SU-DHL-6 (cell line): ENCODE measurements around the gene KIAA0825.

Experiments
- H2AFZ ChIP-seq: fragments of 200-600 bp; sonication (generic); 2 replicates; pipeline ENCODE4 v1.6.1; 2014; ENCODE audit warnings: low read depth, mild to moderate bottlenecking, moderate library complexity, mixed read lengths, antibody characterized with exemption, low read length; ENCODE audit not compliant: severe bottlenecking
- H3F3A ChIP-seq: fragments of 200-600 bp; shearing (Covaris generic); 2 replicates; pipeline ENCODE4 v1.6.0; 2016; ENCODE audit warnings: antibody characterized with exemption, mild to moderate bottlenecking; ENCODE audit not compliant: insufficient read depth
- H3K27ac ChIP-seq: fragments of 200-600 bp; sonication (generic); 2 replicates; pipeline ENCODE4 v1.5.1; 2016; ENCODE audit warnings: low read depth, mild to moderate bottlenecking, low read length, moderate library complexity, mixed read lengths
- H3K27me3 ChIP-seq: fragments of 200-600 bp; sonication (generic), shearing (Covaris generic); 2 replicates; pipeline ENCODE4 v1.6.0; 2014; ENCODE audit warnings: mild to moderate bottlenecking, low read length
- H3K36me3 ChIP-seq: fragments of 200-600 bp; sonication (generic); 2 replicates; pipeline ENCODE4 v1.6.1; 2014; ENCODE audit warnings: mild to moderate bottlenecking, low read length, mixed read lengths
- H3K4me2 ChIP-seq: fragments of 300-600, 200-600 bp; shearing (Covaris generic), sonication (generic); 2 replicates; pipeline ENCODE4 v1.6.0; 2014; ENCODE audit warnings: low read length, low read depth, mild to moderate bottlenecking; ENCODE audit not compliant: poor library complexity, severe bottlenecking
- H3K4me3 ChIP-seq: fragments of 200-600 bp; sonication (generic); 2 replicates; pipeline ENCODE4 v1.5.1; 2014; ENCODE audit warnings: antibody characterized with exemption, low read length, mild to moderate bottlenecking, mixed read lengths; ENCODE audit not compliant: insufficient read depth, poor library complexity, severe bottlenecking
- H3K79me2 ChIP-seq: fragments of 200-600 bp; sonication (generic); 2 replicates; pipeline ENCODE4 v1.6.1; 2014; ENCODE audit warnings: mild to moderate bottlenecking, low read length, moderate library complexity; ENCODE audit not compliant: insufficient read depth
- H3K9ac ChIP-seq: fragments of 200-600 bp; sonication (generic); 2 replicates; pipeline ENCODE4 v1.7.0; 2014; ENCODE audit warnings: mild to moderate bottlenecking, low read length
- H3K9me2 ChIP-seq: fragments of 200-600 bp; sonication (generic); replicated peaks from 2 replicates; pipeline ENCODE4 v1.6.1; 2014; ENCODE audit warnings: low read length; ENCODE audit not compliant: insufficient read depth
- H3K9me3 ChIP-seq: fragments of 200-600 bp; sonication (generic); 2 replicates; pipeline ENCODE4 v1.6.1; 2014; ENCODE audit warnings: low read length, mixed read lengths; ENCODE audit not compliant: insufficient read depth
- H4K20me1 ChIP-seq: fragments of 200-600 bp; sonication (generic); 2 replicates; pipeline ENCODE4 v1.6.1; 2014; ENCODE audit warnings: low read depth, mild to moderate bottlenecking, antibody characterized with exemption, low read length, moderate library complexity, mixed read lengths
- EZH2phosphoT487 ChIP-seq: fragments of 200-600 bp; sonication (generic), shearing (Covaris generic); conservative IDR thresholded peaks from 2 replicates; pipeline ENCODE4 v1.6.1; 2018; ENCODE audit warnings: mild to moderate bottlenecking, antibody characterized with exemption, low read length, moderate library complexity, mixed read lengths
- TF ChIP-seq, protein P1 (sequence below): fragments of 200-600 bp; sonication (generic); IDR thresholded peaks from one replicate; pipeline ENCODE4 v1.5.1; 2017; ENCODE audit warnings: antibody characterized with exemption, mild to moderate bottlenecking, low read length, moderate library complexity; ENCODE audit not compliant: insufficient read depth, poor library complexity, severe bottlenecking

KIAA0825 gene

DNA sequence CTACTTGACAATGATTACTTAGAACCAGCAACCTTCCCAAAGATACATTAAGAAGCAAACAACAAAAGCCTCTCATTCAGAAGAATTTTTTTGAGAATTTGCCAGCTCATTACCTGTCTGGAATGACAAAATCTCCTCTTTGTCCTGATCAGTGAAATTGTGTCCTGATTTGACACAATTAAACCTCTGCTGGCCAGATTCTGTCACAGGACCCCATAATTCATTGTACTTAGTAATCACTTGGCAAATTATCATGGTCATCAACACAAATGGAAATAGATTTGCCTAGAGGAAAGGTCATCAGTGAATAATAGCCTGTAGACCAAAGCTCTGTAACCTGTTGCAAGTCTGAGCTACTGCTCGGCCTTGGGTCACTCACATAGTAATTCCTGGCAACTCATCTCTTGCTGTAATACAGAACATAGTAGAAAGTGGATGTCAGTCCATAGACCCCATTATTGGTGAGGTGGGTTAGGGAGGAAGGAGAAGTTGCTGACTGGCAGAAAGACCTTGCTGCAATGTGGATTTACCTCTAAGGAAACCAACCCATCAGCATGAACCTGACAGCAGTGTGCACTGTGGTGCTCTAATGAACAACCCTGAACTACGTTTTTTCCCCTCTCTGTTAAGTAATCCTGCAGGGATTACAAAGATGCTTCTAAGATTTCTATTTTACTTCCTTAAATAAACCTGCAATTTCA lies 370.1 kb downstream of the KIAA0825 start:
- H3K36me3 ChIP-seq = no peaks in the 10 kb centered on the region
- H3K4me2 ChIP-seq = no peak overlapping the region
- no peaks in the 10 kb centered on the region for H3F3A ChIP-seq
- no peaks in the 10 kb centered on the region for H3K27me3 ChIP-seq
- H3K9ac ChIP-seq = no peak overlapping the region
- no peak overlapping the region for H3K27ac ChIP-seq
- no peak overlapping the region for H2AFZ ChIP-seq
- H4K20me1 ChIP-seq = no peaks in the 10 kb centered on the region
- no peaks in the 10 kb centered on the region for H3K79me2 ChIP-seq
- no peaks in the 10 kb centered on the region for H3K9me2 ChIP-seq
- no peaks in the 10 kb centered on the region for H3K9me3 ChIP-seq
- H3K4me3 ChIP-seq = no peak overlapping the region
- TF ChIP-seq, protein P1, sequence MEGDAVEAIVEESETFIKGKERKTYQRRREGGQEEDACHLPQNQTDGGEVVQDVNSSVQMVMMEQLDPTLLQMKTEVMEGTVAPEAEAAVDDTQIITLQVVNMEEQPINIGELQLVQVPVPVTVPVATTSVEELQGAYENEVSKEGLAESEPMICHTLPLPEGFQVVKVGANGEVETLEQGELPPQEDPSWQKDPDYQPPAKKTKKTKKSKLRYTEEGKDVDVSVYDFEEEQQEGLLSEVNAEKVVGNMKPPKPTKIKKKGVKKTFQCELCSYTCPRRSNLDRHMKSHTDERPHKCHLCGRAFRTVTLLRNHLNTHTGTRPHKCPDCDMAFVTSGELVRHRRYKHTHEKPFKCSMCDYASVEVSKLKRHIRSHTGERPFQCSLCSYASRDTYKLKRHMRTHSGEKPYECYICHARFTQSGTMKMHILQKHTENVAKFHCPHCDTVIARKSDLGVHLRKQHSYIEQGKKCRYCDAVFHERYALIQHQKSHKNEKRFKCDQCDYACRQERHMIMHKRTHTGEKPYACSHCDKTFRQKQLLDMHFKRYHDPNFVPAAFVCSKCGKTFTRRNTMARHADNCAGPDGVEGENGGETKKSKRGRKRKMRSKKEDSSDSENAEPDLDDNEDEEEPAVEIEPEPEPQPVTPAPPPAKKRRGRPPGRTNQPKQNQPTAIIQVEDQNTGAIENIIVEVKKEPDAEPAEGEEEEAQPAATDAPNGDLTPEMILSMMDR = no peak
- no peak for TF ChIP-seq EZH2phosphoT487

- Histone ChIP-seq H3K4me2 (no peak overlapping the region), H3K9me3 (no peaks in the 10 kb centered on the region), H3K36me3 (no peaks in the 10 kb centered on the region), H3K27ac (no peak overlapping the region), H3F3A (no peaks in the 10 kb centered on the region), H3K9ac (no peak overlapping the region), H3K79me2 (no peaks in the 10 kb centered on the region), H4K20me1 (no peaks in the 10 kb centered on the region), H2AFZ (no peak overlapping the region), H3K27me3 (no peaks in the 10 kb centered on the region), H3K4me3 (no peak overlapping the region), H3K9me2 (no peaks in the 10 kb centered on the region)
- no peak for TF ChIP-seq EZH2phosphoT487
- TF ChIP-seq, protein P1 = no peak
Observed at GRCh38 chr5:94245608-94246007, 372.8 kb downstream of the KIAA0825 start.

DNA sequence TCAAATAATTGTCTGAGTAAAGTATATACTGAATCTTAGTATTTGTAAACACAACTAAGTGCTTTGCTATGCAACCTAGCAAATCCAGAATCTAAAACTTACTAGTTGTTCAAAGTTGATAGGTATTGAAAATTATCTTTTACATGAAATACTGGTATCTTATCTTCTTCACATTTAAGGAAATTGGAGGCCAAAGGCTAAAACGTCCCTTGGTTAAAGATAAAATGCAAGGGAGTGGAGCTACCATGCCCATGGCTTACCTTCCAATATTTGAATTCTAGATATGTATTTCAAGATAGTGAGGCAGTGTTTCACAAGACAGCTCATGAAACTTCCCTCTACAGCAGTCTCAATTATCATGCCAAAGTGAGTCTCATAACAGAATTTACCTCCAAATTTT lies 373.5 kb downstream of the KIAA0825 start:
- Histone ChIP-seq H2AFZ (no peak overlapping the region), H4K20me1 (no peaks in the 10 kb centered on the region), H3K9me3 (no peaks in the 10 kb centered on the region), H3K27ac (no peak overlapping the region), H3K79me2 (no peaks in the 10 kb centered on the region), H3K27me3 (no peaks in the 10 kb centered on the region), H3K9me2 (no peaks in the 10 kb centered on the region), H3K4me2 (no peak overlapping the region), H3K9ac (no peak overlapping the region), H3F3A (no peaks in the 10 kb centered on the region), H3K4me3 (no peak overlapping the region), H3K36me3 (no peaks in the 10 kb centered on the region)
- TF ChIP-seq, protein P1 = no peak
- TF ChIP-seq EZH2phosphoT487 = no peak
